ENCODE measurements around the gene TEX35.

The TEX35 gene

GRCh38 chr1:178521241-178521640 lies 8.3 kb downstream of the TEX35 start:
- H3K36me3 ChIP-seq, result no peaks in the 10 kb centered on the region
- no peaks in the 10 kb centered on the region for H4K20me1 ChIP-seq
- no peak overlapping the region for H3K9ac ChIP-seq
- no peak overlapping the region for H3K27ac ChIP-seq
- 0 out of 22 replicates have a peak, but pooled peaks cover 0 to 5% (median 0%) of the 10 kb centered on the region in 11 experiments for H3K9me3 ChIP-seq (replicated peaks in 1 of 11)
- H3K27me3 ChIP-seq, result no peaks in the 10 kb centered on the region
- H3K4me2 ChIP-seq, result no peak overlapping the region
- no peaks in the 10 kb centered on the region for H3K4me1 ChIP-seq
- no peak overlapping the region for H3K4me3 ChIP-seq
- no peak for TF ChIP-seq Cebpa-rat (IDR thresholded peaks at IDR 0.05)

GRCh38 chr1:178527117-178527516 lies 14.2 kb downstream of the TEX35 start:
- Histone ChIP-seq H3K27ac (no peak overlapping the region), H3K4me1 (no peaks in the 10 kb centered on the region), H3K27me3 (no peaks in the 10 kb centered on the region), H3K36me3 (no peaks in the 10 kb centered on the region), H3K4me3 (no peak overlapping the region), H3K9ac (no peak overlapping the region), H3K4me2 (no peak overlapping the region), H3K9me3 (replicated peaks in 1 of 11) (0 out of 22 replicates have a peak, but pooled peaks cover 0 to 5% (median 0%) of the 10 kb centered on the region in 11 experiments), H4K20me1 (no peaks in the 10 kb centered on the region)
- no peak for TF ChIP-seq Cebpa-rat (IDR thresholded peaks at IDR 0.05)

GRCh38 chr1:178528228-178528952 lies 15.5 kb downstream of the TEX35 start:
- TF ChIP-seq Cebpa-rat (IDR thresholded peaks at IDR 0.05), result no peak
- no peak overlapping the region for H3K27ac ChIP-seq

GRCh38 chr1:178528953-178529335 lies 16.0 kb downstream of the TEX35 start:
- Histone ChIP-seq H3K27me3 (no peaks in the 10 kb centered on the region), H3K4me2 (no peak overlapping the region), H3K27ac (no peak overlapping the region), H3K9me3 (replicated peaks in 1 of 11) (0 out of 22 replicates have a peak, but pooled peaks cover 0 to 5% (median 0%) of the 10 kb centered on the region in 11 experiments), H3K4me1 (no peaks in the 10 kb centered on the region), H3K4me3 (no peak overlapping the region), H3K36me3 (no peaks in the 10 kb centered on the region), H3K9ac (no peak overlapping the region), H4K20me1 (no peaks in the 10 kb centered on the region)
- no peak for TF ChIP-seq Cebpa-rat (IDR thresholded peaks at IDR 0.05)

More at GRCh38 chr1:178528228-178528952, 15.5 kb downstream of the TEX35 start:
- no peaks in the 10 kb centered on the region for H3K4me1 ChIP-seq
- no peaks in the 10 kb centered on the region for H3K27me3 ChIP-seq
- no peak overlapping the region for H3K4me2 ChIP-seq
- H3K9ac ChIP-seq, result no peak overlapping the region
- H3K9me3 ChIP-seq (replicated peaks in 1 of 11), result 0 out of 22 replicates have a peak, but pooled peaks cover 0 to 5% (median 0%) of the 10 kb centered on the region in 11 experiments
- no peaks in the 10 kb centered on the region for H3K36me3 ChIP-seq
- H4K20me1 ChIP-seq, result no peaks in the 10 kb centered on the region
- no peak overlapping the region for H3K4me3 ChIP-seq

- Histone ChIP-seq H3K9me3 (replicated peaks in 1 of 11) (0 out of 22 replicates have a peak, but pooled peaks cover 0 to under 1% (median 0%) of the 10 kb centered on the region in 11 experiments), H3K4me3 (no peak overlapping the region), H4K20me1 (no peaks in the 10 kb centered on the region), H3K4me1 (no peaks in the 10 kb centered on the region), H3K36me3 (no peaks in the 10 kb centered on the region), H3K27me3 (no peaks in the 10 kb centered on the region), H3K9ac (no peak overlapping the region), H3K27ac (no peak overlapping the region), H3K4me2 (no peak overlapping the region)
- TF ChIP-seq Cebpa-rat (IDR thresholded peaks at IDR 0.05), result no peak
Measured at GRCh38 chr1:178529364-178530036, 16.6 kb downstream of the TEX35 start.

GRCh38 chr1:178530037-178530402 lies 17.1 kb downstream of the TEX35 start:
- Histone ChIP-seq H3K9me3 (replicated peaks in 1 of 11) (no peaks in the 10 kb centered on the region), H3K36me3 (no peaks in the 10 kb centered on the region), H3K9ac (no peak overlapping the region; a peak in 1 of 22 replicates), H3K4me2 (no peak overlapping the region), H3K4me3 (no peak overlapping the region), H3K27me3 (no peaks in the 10 kb centered on the region), H4K20me1 (no peaks in the 10 kb centered on the region), H3K4me1 (no peaks in the 10 kb centered on the region), H3K27ac (no peak overlapping the region)
- TF ChIP-seq Cebpa-rat (IDR thresholded peaks at IDR 0.05), result no peak

- Histone ChIP-seq H3K9ac (no peak overlapping the region; a peak in 1 of 22 replicates), H3K36me3 (no peaks in the 10 kb centered on the region), H3K27me3 (no peaks in the 10 kb centered on the region), H3K9me3 (replicated peaks in 1 of 11) (no peaks in the 10 kb centered on the region), H3K27ac (no peak overlapping the region), H3K4me1 (no peaks in the 10 kb centered on the region), H3K4me3 (no peak overlapping the region), H3K4me2 (no peak overlapping the region), H4K20me1 (no peaks in the 10 kb centered on the region)
- TF ChIP-seq Cebpa-rat (IDR thresholded peaks at IDR 0.05), result no peak
Measured at GRCh38 chr1:178530502-178530901, 17.6 kb downstream of the TEX35 start.

GRCh38 chr1:178531887-178532286 lies 19.0 kb downstream of the TEX35 start:
- H3K4me1 ChIP-seq, result no peaks in the 10 kb centered on the region
- no peaks in the 10 kb centered on the region for H4K20me1 ChIP-seq
- no peak for TF ChIP-seq Cebpa-rat (IDR thresholded peaks at IDR 0.05)
- H3K9me3 ChIP-seq (replicated peaks in 1 of 11), result no peaks in the 10 kb centered on the region
- H3K27ac ChIP-seq, result no peak overlapping the region
- H3K4me3 ChIP-seq, result no peak overlapping the region
- H3K9ac ChIP-seq, result peak overlapping the region in 1 of 11 experiments; percentile 21; a peak in 1 of 22 replicates
- H3K36me3 ChIP-seq, result no peaks in the 10 kb centered on the region
- no peaks in the 10 kb centered on the region for H3K27me3 ChIP-seq
- peak overlapping the region in 2 of 11 experiments; percentile 6 to 53; a peak in 1 of 22 replicates for H3K4me2 ChIP-seq

- H3K4me1 ChIP-seq, result no peaks in the 10 kb centered on the region
- H3K9me3 ChIP-seq (replicated peaks in 1 of 11), result no peaks in the 10 kb centered on the region
- H4K20me1 ChIP-seq, result no peaks in the 10 kb centered on the region
- no peak for TF ChIP-seq Cebpa-rat (IDR thresholded peaks at IDR 0.05)
- no peaks in the 10 kb centered on the region for H3K27me3 ChIP-seq
- H3K27ac ChIP-seq, result no peak overlapping the region
- H3K9ac ChIP-seq, result no peak overlapping the region
- H3K4me2 ChIP-seq, result peak overlapping the region in 1 of 11 experiments; percentile 6; a peak in 1 of 22 replicates
- no peak overlapping the region for H3K4me3 ChIP-seq
- H3K36me3 ChIP-seq, result no peaks in the 10 kb centered on the region
Measured at GRCh38 chr1:178532392-178532791, 19.5 kb downstream of the TEX35 start.
